ENCODE data around the gene JMJD1C.

DNA sequence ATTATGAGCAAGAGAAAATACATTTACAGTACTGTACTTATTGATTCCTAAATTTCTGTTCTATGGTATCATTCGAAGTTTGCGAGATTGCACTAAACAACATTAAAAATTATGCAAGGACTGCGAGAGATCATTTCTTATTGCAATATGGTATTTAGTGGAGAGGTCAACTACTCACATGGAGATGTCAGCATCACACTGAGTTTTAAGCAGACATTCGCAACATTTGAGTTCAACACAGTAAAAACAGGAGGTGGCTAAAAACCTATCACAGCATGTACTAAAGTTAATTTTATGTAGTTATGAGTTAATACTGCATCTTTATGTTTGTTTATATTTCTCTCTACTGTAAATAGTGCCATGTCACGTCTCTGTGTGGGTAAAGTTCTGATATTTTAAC is 53.5 kb downstream of the JMJD1C start:
- TF ChIP-seq, protein P1, sequence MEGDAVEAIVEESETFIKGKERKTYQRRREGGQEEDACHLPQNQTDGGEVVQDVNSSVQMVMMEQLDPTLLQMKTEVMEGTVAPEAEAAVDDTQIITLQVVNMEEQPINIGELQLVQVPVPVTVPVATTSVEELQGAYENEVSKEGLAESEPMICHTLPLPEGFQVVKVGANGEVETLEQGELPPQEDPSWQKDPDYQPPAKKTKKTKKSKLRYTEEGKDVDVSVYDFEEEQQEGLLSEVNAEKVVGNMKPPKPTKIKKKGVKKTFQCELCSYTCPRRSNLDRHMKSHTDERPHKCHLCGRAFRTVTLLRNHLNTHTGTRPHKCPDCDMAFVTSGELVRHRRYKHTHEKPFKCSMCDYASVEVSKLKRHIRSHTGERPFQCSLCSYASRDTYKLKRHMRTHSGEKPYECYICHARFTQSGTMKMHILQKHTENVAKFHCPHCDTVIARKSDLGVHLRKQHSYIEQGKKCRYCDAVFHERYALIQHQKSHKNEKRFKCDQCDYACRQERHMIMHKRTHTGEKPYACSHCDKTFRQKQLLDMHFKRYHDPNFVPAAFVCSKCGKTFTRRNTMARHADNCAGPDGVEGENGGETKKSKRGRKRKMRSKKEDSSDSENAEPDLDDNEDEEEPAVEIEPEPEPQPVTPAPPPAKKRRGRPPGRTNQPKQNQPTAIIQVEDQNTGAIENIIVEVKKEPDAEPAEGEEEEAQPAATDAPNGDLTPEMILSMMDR (IDR thresholded peaks at IDR 0.05) = no peak
- TF ChIP-seq ZFP36 (IDR thresholded peaks at IDR 0.05; ENCODE audit: borderline replicate concordance, partially characterized antibody) = no peak
- no peak for TF ChIP-seq EP300 (IDR thresholded peaks at IDR 0.05)
- TF ChIP-seq, protein P2, sequence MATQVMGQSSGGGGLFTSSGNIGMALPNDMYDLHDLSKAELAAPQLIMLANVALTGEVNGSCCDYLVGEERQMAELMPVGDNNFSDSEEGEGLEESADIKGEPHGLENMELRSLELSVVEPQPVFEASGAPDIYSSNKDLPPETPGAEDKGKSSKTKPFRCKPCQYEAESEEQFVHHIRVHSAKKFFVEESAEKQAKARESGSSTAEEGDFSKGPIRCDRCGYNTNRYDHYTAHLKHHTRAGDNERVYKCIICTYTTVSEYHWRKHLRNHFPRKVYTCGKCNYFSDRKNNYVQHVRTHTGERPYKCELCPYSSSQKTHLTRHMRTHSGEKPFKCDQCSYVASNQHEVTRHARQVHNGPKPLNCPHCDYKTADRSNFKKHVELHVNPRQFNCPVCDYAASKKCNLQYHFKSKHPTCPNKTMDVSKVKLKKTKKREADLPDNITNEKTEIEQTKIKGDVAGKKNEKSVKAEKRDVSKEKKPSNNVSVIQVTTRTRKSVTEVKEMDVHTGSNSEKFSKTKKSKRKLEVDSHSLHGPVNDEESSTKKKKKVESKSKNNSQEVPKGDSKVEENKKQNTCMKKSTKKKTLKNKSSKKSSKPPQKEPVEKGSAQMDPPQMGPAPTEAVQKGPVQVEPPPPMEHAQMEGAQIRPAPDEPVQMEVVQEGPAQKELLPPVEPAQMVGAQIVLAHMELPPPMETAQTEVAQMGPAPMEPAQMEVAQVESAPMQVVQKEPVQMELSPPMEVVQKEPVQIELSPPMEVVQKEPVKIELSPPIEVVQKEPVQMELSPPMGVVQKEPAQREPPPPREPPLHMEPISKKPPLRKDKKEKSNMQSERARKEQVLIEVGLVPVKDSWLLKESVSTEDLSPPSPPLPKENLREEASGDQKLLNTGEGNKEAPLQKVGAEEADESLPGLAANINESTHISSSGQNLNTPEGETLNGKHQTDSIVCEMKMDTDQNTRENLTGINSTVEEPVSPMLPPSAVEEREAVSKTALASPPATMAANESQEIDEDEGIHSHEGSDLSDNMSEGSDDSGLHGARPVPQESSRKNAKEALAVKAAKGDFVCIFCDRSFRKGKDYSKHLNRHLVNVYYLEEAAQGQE (IDR thresholded peaks at IDR 0.05) = no peak
- TF ChIP-seq, protein P3, sequence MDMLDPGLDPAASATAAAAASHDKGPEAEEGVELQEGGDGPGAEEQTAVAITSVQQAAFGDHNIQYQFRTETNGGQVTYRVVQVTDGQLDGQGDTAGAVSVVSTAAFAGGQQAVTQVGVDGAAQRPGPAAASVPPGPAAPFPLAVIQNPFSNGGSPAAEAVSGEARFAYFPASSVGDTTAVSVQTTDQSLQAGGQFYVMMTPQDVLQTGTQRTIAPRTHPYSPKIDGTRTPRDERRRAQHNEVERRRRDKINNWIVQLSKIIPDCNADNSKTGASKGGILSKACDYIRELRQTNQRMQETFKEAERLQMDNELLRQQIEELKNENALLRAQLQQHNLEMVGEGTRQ (IDR thresholded peaks at IDR 0.05) = no peak
- TF ChIP-seq ZC3H11A (IDR thresholded peaks at IDR 0.05) = no peak
- TF ChIP-seq, protein P4, sequence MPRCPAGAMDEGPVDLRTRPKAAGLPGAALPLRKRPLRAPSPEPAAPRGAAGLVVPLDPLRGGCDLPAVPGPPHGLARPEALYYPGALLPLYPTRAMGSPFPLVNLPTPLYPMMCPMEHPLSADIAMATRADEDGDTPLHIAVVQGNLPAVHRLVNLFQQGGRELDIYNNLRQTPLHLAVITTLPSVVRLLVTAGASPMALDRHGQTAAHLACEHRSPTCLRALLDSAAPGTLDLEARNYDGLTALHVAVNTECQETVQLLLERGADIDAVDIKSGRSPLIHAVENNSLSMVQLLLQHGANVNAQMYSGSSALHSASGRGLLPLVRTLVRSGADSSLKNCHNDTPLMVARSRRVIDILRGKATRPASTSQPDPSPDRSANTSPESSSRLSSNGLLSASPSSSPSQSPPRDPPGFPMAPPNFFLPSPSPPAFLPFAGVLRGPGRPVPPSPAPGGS (IDR thresholded peaks at IDR 0.05) = no peak
- TF ChIP-seq, protein P5, sequence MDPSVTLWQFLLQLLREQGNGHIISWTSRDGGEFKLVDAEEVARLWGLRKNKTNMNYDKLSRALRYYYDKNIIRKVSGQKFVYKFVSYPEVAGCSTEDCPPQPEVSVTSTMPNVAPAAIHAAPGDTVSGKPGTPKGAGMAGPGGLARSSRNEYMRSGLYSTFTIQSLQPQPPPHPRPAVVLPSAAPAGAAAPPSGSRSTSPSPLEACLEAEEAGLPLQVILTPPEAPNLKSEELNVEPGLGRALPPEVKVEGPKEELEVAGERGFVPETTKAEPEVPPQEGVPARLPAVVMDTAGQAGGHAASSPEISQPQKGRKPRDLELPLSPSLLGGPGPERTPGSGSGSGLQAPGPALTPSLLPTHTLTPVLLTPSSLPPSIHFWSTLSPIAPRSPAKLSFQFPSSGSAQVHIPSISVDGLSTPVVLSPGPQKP (IDR thresholded peaks at IDR 0.05; ENCODE audit: low read depth, low read length) = no peak
- no peak for TF ChIP-seq POLR2A (IDR thresholded peaks at IDR 0.05; ENCODE audit: low read length)
- no peak for TF ChIP-seq SREBF2 (IDR thresholded peaks at IDR 0.05)
- TF ChIP-seq, protein P6, sequence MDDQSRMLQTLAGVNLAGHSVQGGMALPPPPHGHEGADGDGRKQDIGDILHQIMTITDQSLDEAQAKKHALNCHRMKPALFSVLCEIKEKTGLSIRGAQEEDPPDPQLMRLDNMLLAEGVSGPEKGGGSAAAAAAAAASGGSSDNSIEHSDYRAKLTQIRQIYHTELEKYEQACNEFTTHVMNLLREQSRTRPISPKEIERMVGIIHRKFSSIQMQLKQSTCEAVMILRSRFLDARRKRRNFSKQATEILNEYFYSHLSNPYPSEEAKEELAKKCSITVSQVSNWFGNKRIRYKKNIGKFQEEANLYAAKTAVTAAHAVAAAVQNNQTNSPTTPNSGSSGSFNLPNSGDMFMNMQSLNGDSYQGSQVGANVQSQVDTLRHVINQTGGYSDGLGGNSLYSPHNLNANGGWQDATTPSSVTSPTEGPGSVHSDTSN (IDR thresholded peaks at IDR 0.05) = no peak
- no peak for TF ChIP-seq KDM5A (IDR thresholded peaks at IDR 0.05)
- no peak for TF ChIP-seq PHF8 (IDR thresholded peaks at IDR 0.05; ENCODE audit: borderline replicate concordance, low read depth)
